ENCODE data around the gene ULBP2.

DNA sequence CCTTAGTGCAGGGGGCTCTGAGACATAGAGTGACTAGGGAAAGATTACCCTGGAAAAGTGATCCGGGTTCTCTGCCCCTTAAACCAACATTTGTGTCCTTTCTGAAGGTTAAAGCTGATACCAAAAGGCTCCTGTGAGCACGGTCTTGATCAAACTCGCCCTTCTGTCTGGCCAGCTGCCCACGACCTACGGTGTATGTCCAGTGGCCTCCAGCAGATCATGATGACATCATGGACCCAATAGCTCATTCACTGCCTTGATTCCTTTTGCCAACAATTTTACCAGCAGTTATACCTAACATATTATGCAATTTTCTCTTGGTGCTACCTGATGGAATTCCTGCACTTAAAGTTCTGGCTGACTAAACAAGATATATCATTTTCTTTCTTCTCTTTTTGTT lies 6.8 kb downstream of the ULBP2 start:
- no peak for TF ChIP-seq EZH2 (IDR thresholded peaks at IDR 0.05; ENCODE audit: low read depth)
- TF ChIP-seq, protein P1, sequence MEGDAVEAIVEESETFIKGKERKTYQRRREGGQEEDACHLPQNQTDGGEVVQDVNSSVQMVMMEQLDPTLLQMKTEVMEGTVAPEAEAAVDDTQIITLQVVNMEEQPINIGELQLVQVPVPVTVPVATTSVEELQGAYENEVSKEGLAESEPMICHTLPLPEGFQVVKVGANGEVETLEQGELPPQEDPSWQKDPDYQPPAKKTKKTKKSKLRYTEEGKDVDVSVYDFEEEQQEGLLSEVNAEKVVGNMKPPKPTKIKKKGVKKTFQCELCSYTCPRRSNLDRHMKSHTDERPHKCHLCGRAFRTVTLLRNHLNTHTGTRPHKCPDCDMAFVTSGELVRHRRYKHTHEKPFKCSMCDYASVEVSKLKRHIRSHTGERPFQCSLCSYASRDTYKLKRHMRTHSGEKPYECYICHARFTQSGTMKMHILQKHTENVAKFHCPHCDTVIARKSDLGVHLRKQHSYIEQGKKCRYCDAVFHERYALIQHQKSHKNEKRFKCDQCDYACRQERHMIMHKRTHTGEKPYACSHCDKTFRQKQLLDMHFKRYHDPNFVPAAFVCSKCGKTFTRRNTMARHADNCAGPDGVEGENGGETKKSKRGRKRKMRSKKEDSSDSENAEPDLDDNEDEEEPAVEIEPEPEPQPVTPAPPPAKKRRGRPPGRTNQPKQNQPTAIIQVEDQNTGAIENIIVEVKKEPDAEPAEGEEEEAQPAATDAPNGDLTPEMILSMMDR (conservative IDR thresholded peaks at IDR 0.05) = no peak

All from PC-9 (cell line).